ENCODE data around the gene TMEM165. TPM values are rescaled to one million over a fixed set of nuclear protein-coding genes. Genes with fewer than 3 reads are reported as not detected.

Gene TMEM165
- total and polyA plus RNA-seq, 9 of the 15 experiments (the other 6 are each of a cell fraction or from before 2014, with no cell fraction given), result 21.3 to 145 (median 96.8) TPM

DNA sequence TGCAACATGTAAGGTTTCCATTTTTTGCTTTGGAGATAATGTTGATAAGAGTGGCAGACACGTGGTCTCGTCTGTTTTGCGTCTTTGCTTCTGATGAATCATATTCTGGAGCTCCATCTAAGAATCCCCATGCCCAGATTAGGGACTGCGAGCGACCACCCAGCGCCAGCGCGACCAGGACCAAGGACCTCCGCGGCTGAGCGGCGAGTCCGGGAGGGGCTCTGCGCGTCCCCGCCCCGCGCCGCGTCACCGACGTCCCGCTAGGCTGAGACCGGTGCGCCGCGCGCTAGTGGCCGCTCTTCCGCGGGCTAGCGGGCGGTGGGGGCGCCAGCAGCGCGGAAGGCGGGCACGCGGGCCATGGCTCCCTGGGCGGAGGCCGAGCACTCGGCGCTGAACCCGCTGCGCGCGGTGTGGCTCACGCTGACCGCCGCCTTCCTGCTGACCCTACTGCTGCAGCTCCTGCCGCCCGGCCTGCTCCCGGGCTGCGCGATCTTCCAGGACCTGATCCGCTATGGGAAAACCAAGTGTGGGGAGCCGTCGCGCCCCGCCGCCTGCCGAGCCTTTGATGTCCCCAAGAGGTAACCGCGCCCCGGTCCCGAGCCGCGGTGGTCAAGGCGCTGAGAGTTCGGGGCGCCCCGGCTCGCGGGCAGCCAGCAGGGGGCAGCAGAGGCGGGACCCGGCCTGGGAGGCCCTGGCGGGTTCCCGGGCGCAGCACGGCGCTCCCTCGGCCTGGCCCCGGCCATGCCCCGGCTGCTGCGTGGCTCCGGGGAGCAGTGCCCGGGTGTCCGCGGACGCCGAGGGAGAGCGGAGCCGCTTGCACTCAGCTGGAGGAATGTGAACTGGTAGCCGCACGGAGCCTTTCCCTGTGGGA, 49.5 kb upstream of the TMEM165 start, which contains the start of gene SRD5A3 (continued):
- no peak for TF ChIP-seq SNIP1 (IDR thresholded peaks at IDR 0.05; ENCODE audit: low read depth)
- TF ChIP-seq ZNF140 (CRISPR knock-in tag; IDR thresholded peaks at IDR 0.05), result no peak
- TF ChIP-seq FOXK1 (CRISPR knock-in tag; IDR thresholded peaks at IDR 0.05; ENCODE audit: borderline replicate concordance), result no peak
- peak; percentile 91 for TF ChIP-seq AFF4 (CRISPR knock-in tag; IDR thresholded peaks at IDR 0.05)
- TF ChIP-seq POU5F1 (IDR thresholded peaks at IDR 0.05; ENCODE audit: borderline replicate concordance, low read depth, low read length, partially characterized antibody), result no peak
- no peak for TF ChIP-seq TBL1XR1 (IDR thresholded peaks at IDR 0.05; ENCODE audit: low read length in 2 of 2)
- TF ChIP-seq ZNF778 (CRISPR knock-in tag; IDR thresholded peaks at IDR 0.05), result no peak
- no peak for TF ChIP-seq NR4A1 (CRISPR knock-in tag; IDR thresholded peaks at IDR 0.05)
- TF ChIP-seq NR4A1 (tag; IDR thresholded peaks at IDR 0.05), result no peak; the same call in none of the 2 replicates
- TF ChIP-seq HMG20A (CRISPR knock-in tag; conservative IDR thresholded peaks at IDR 0.05), result no peak
- TF ChIP-seq MECOM (CRISPR knock-in tag; IDR thresholded peaks at IDR 0.05), result no peak
- TF ChIP-seq ILF3 (IDR thresholded peaks at IDR 0.05; ENCODE audit: borderline replicate concordance), result no peak; the same call in 1 of the 2 replicates
- TF ChIP-seq ZNF165 (CRISPR knock-in tag; IDR thresholded peaks at IDR 0.05; ENCODE audit: borderline replicate concordance), result no peak
- peak; percentile 93 for TF ChIP-seq CHD1 (IDR thresholded peaks at IDR 0.05; ENCODE audit: low read length)
- no peak for TF ChIP-seq CC2D1A (IDR thresholded peaks at IDR 0.05)
- no peak for TF ChIP-seq ZNF696 (CRISPR knock-in tag; conservative IDR thresholded peaks at IDR 0.05)
- TF ChIP-seq ZNF239 (CRISPR knock-in tag; IDR thresholded peaks at IDR 0.05), result no peak
- TF ChIP-seq SETDB1 (IDR thresholded peaks at IDR 0.05; ENCODE audit: low read length), result no peak
- TF ChIP-seq, protein P1, sequence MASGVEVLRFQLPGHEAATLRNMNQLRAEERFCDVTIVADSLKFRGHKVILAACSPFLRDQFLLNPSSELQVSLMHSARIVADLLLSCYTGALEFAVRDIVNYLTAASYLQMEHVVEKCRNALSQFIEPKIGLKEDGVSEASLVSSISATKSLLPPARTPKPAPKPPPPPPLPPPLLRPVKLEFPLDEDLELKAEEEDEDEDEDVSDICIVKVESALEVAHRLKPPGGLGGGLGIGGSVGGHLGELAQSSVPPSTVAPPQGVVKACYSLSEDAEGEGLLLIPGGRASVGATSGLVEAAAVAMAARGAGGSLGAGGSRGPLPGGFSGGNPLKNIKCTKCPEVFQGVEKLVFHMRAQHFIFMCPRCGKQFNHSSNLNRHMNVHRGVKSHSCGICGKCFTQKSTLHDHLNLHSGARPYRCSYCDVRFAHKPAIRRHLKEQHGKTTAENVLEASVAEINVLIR (CRISPR knock-in tag; IDR thresholded peaks at IDR 0.05), result peak; percentile 67
